Naive B cell (primary cell): Measurements from ENCODE around the gene UBL3. TPM values are rescaled to one million over a fixed set of nuclear protein-coding genes. Genes with fewer than 3 reads are reported as not detected.

Experiments used
- ATAC-seq, 2 donors: fragments of 150-1000 bp; cut with Tn5 transposase; 2 replicates each; pipeline ENCODE4 v1.10.0; 2021; ENCODE audit warnings: low read depth in 2 of 2, mild to moderate bottlenecking in 2 of 2, moderate library complexity in 2 of 2
- DNase-seq: peaks from one replicate; pipeline ENCODE4 v3.0.0; 2022
- H3K27ac Mint-ChIP-seq, 6 donors: one replicate each; pipeline ENCODE4 v1.8.0; 2020 to 2022; ENCODE audit warnings: mild to moderate bottlenecking in 6 of 6, mixed read lengths in 6 of 6, moderate library complexity in 5 of 6, inconsistent platforms in 2 of 6
- H3K27me3 Mint-ChIP-seq, 3 donors: one replicate each; pipeline ENCODE4 v1.8.0; 2021 to 2022; ENCODE audit warnings: mixed read lengths in 3 of 3, mild to moderate bottlenecking in 1 of 3
- H3K36me3 Mint-ChIP-seq, 2 donors: one replicate each; pipeline ENCODE4 v1.8.0; 2020 to 2022; ENCODE audit warnings: mixed read lengths in 2 of 2, inconsistent platforms in 1 of 2, mild to moderate bottlenecking in 1 of 2
- H3K4me1 Mint-ChIP-seq, 3 donors: one replicate each; pipeline ENCODE4 v1.8.0; 2020 to 2022; ENCODE audit warnings: mixed read lengths in 3 of 3, inconsistent platforms in 1 of 3, mild to moderate bottlenecking in 1 of 3, moderate library complexity in 1 of 3
- H3K4me3 Mint-ChIP-seq, 8 donors: one replicate each; pipeline ENCODE4 v1.8.0; 2020 to 2022; ENCODE audit warnings: mild to moderate bottlenecking in 8 of 8, mixed read lengths in 8 of 8, moderate library complexity in 8 of 8, inconsistent platforms in 2 of 8
- H3K9me3 Mint-ChIP-seq, 7 donors: one replicate each; pipeline ENCODE4 v1.8.0; 2020 to 2022; ENCODE audit warnings: mixed read lengths in 7 of 7, mild to moderate bottlenecking in 5 of 7, inconsistent platforms in 2 of 7, moderate library complexity in 1 of 7
- polyA plus RNA-seq, 6 donors: library from polyadenylated mRNA; unstranded; fragments of 300-500 nt; fragmentation: Illumina TruSeq; gene quantifications; one replicate each; pipeline ENCODE4 v1.2.3, GENCODE V29; 2021; ENCODE audit warnings: low read depth in 6 of 6

UBL3 gene
- polyA plus RNA-seq, 6 donors from 2014 or later: 23.1 to 33.3 (median 30.5) TPM

GRCh38 chr13:29756506-29756905 is 93.9 kb downstream of the UBL3 start:
- peak overlapping the region in 4 of 6 donors; percentile 17 to 27 (median 21) for H3K27ac Mint-ChIP-seq
- peaks cover 10 to 17% (median 14%) of the 10 kb centered on the region in 3 donors for H3K4me1 Mint-ChIP-seq

GRCh38 chr13:29754473-29754806 is 96.0 kb downstream of the UBL3 start:
- ATAC-seq: no peak
- no peak overlapping the region for H3K4me3 Mint-ChIP-seq
- DNase-seq: no peak
- H3K27ac Mint-ChIP-seq: no peak overlapping the region
- peaks cover 0 to 10% (median 0%) of the 10 kb centered on the region in 3 donors for H3K27me3 Mint-ChIP-seq
- H3K36me3 Mint-ChIP-seq: no peaks in the 10 kb centered on the region
- H3K9me3 Mint-ChIP-seq: peaks cover 0 to 1% (median 0%) of the 10 kb centered on the region in 7 donors
- H3K4me1 Mint-ChIP-seq: peaks cover 9 to 12% (median 10%) of the 10 kb centered on the region in 3 donors

More at GRCh38 chr13:29756506-29756905, 93.9 kb downstream of the UBL3 start:
- Mint-ChIP-seq H3K36me3 (peaks cover 0 to 6% of the 10 kb centered on the region in 2 donors), H3K4me3 (no peak overlapping the region), H3K9me3 (peaks cover 0 to 11% (median 5%) of the 10 kb centered on the region in 7 donors), H3K27me3 (no peaks in the 10 kb centered on the region)
- DNase-seq (no peak), ATAC-seq (no peak)

- ATAC-seq (no peak), DNase-seq (no peak)
- peak overlapping the region in 1 of 6 donors; percentile 30 for H3K27ac Mint-ChIP-seq
- peaks cover 0 to 16% (median 2%) of the 10 kb centered on the region in 3 donors for H3K27me3 Mint-ChIP-seq
- H3K36me3 Mint-ChIP-seq: no peaks in the 10 kb centered on the region
- H3K9me3 Mint-ChIP-seq: no peaks in the 10 kb centered on the region
- H3K4me1 Mint-ChIP-seq: peaks cover 6 to 11% (median 9%) of the 10 kb centered on the region in 3 donors
- H3K4me3 Mint-ChIP-seq: peak overlapping the region in 1 of 8 donors; percentile 62
Measured at GRCh38 chr13:29753618-29754472, 96.6 kb downstream of the UBL3 start.

GRCh38 chr13:29752175-29752574 is 98.2 kb downstream of the UBL3 start:
- H3K27me3 Mint-ChIP-seq: peaks cover 0 to 16% (median 5%) of the 10 kb centered on the region in 3 donors
- H3K4me1 Mint-ChIP-seq: peaks cover 4 to 6% (median 4%) of the 10 kb centered on the region in 3 donors
- no peak overlapping the region for H3K4me3 Mint-ChIP-seq
- peak overlapping the region in 1 of 6 donors; percentile 47 for H3K27ac Mint-ChIP-seq
- H3K9me3 Mint-ChIP-seq: no peaks in the 10 kb centered on the region
- no peaks in the 10 kb centered on the region for H3K36me3 Mint-ChIP-seq
- ATAC-seq (no peak), DNase-seq (no peak)

- Mint-ChIP-seq H3K36me3 (no peaks in the 10 kb centered on the region), H3K9me3 (no peaks in the 10 kb centered on the region), H3K4me1 (peaks cover 4 to 6% (median 4%) of the 10 kb centered on the region in 3 donors), H3K4me3 (no peak overlapping the region), H3K27ac (no peak overlapping the region), H3K27me3 (peaks cover 0 to 25% (median 10%) of the 10 kb centered on the region in 3 donors)
- no peak for ATAC-seq
- no peak for DNase-seq
Measured at GRCh38 chr13:29750183-29750530, 100.3 kb downstream of the UBL3 start.

GRCh38 chr13:29749401-29750182 is 100.8 kb downstream of the UBL3 start:
- Mint-ChIP-seq H3K27me3 (peaks cover 0 to 29% (median 16%) of the 10 kb centered on the region in 3 donors), H3K4me3 (no peak overlapping the region), H3K9me3 (no peaks in the 10 kb centered on the region), H3K36me3 (no peaks in the 10 kb centered on the region), H3K4me1 (peaks cover 4 to 6% (median 4%) of the 10 kb centered on the region in 3 donors), H3K27ac (no peak overlapping the region)
- ATAC-seq (no peak), DNase-seq (no peak)

GRCh38 chr13:29748097-29748496 is 102.3 kb downstream of the UBL3 start:
- ATAC-seq: no peak
- no peaks in the 10 kb centered on the region for H3K9me3 Mint-ChIP-seq
- H3K27me3 Mint-ChIP-seq: peaks cover 5 to 29% (median 22%) of the 10 kb centered on the region in 3 donors
- H3K27ac Mint-ChIP-seq: no peak overlapping the region
- no peak overlapping the region for H3K4me3 Mint-ChIP-seq
- no peak for DNase-seq
- H3K36me3 Mint-ChIP-seq: no peaks in the 10 kb centered on the region
- H3K4me1 Mint-ChIP-seq: peaks cover 8 to 16% (median 13%) of the 10 kb centered on the region in 3 donors

GRCh38 chr13:29746148-29746677 is 104.2 kb downstream of the UBL3 start:
- H3K9me3 Mint-ChIP-seq: no peaks in the 10 kb centered on the region
- no peak for ATAC-seq
- H3K27me3 Mint-ChIP-seq: peaks cover 5 to 29% (median 22%) of the 10 kb centered on the region in 3 donors
- peaks cover 4 to 10% (median 10%) of the 10 kb centered on the region in 3 donors for H3K4me1 Mint-ChIP-seq
- DNase-seq: no peak
- H3K27ac Mint-ChIP-seq: no peak overlapping the region
- H3K4me3 Mint-ChIP-seq: no peak overlapping the region
- no peaks in the 10 kb centered on the region for H3K36me3 Mint-ChIP-seq

- H3K27me3 Mint-ChIP-seq: peaks cover 5 to 29% (median 22%) of the 10 kb centered on the region in 3 donors
- H3K4me1 Mint-ChIP-seq: peaks cover 4 to 10% (median 10%) of the 10 kb centered on the region in 3 donors
- ATAC-seq: no peak
- H3K9me3 Mint-ChIP-seq: no peaks in the 10 kb centered on the region
- no peak overlapping the region for H3K27ac Mint-ChIP-seq
- no peak overlapping the region for H3K4me3 Mint-ChIP-seq
- DNase-seq: no peak
- no peaks in the 10 kb centered on the region for H3K36me3 Mint-ChIP-seq
Measured at GRCh38 chr13:29745704-29746103, 104.7 kb downstream of the UBL3 start.

- no peaks in the 10 kb centered on the region for H3K36me3 Mint-ChIP-seq
- H3K27me3 Mint-ChIP-seq: peaks cover 5 to 17% (median 13%) of the 10 kb centered on the region in 3 donors
Measured at GRCh38 chr13:29743201-29743786, 107.1 kb downstream of the UBL3 start.

GRCh38 chr13:29740961-29741360 is 109.5 kb downstream of the UBL3 start:
- no peak overlapping the region for H3K27ac Mint-ChIP-seq
- H3K9me3 Mint-ChIP-seq: no peaks in the 10 kb centered on the region
- H3K36me3 Mint-ChIP-seq: no peaks in the 10 kb centered on the region
- DNase-seq (no peak), ATAC-seq (no peak)
- H3K4me1 Mint-ChIP-seq: peaks cover 4 to 10% (median 10%) of the 10 kb centered on the region in 3 donors
- H3K27me3 Mint-ChIP-seq: peaks cover 5 to 17% (median 13%) of the 10 kb centered on the region in 3 donors
- no peak overlapping the region for H3K4me3 Mint-ChIP-seq

More at GRCh38 chr13:29743201-29743786, 107.1 kb downstream of the UBL3 start:
- DNase-seq: no peak
- ATAC-seq: no peak
- Mint-ChIP-seq H3K4me3 (no peak overlapping the region), H3K27ac (no peak overlapping the region), H3K4me1 (peaks cover 4 to 10% (median 10%) of the 10 kb centered on the region in 3 donors), H3K9me3 (no peaks in the 10 kb centered on the region)

GRCh38 chr13:29737061-29737460 is 113.4 kb downstream of the UBL3 start:
- no peaks in the 10 kb centered on the region for H3K36me3 Mint-ChIP-seq
- H3K9me3 Mint-ChIP-seq: peaks cover 0 to under 1% (median 0%) of the 10 kb centered on the region in 7 donors
- no peaks in the 10 kb centered on the region for H3K4me1 Mint-ChIP-seq
- no peak overlapping the region for H3K4me3 Mint-ChIP-seq
- ATAC-seq (no peak), DNase-seq (no peak)
- peaks cover 13 to 17% (median 13%) of the 10 kb centered on the region in 3 donors for H3K27me3 Mint-ChIP-seq
- no peak overlapping the region for H3K27ac Mint-ChIP-seq

GRCh38 chr13:29733147-29733611 is 117.2 kb downstream of the UBL3 start:
- DNase-seq (no peak), ATAC-seq (no peak)
- H3K4me3 Mint-ChIP-seq: no peak overlapping the region
- no peak overlapping the region for H3K27ac Mint-ChIP-seq
- peaks cover 30 to 51% (median 46%) of the 10 kb centered on the region in 3 donors for H3K27me3 Mint-ChIP-seq
- peaks cover 0 to 6% (median 0%) of the 10 kb centered on the region in 7 donors for H3K9me3 Mint-ChIP-seq
- H3K36me3 Mint-ChIP-seq: no peaks in the 10 kb centered on the region
- H3K4me1 Mint-ChIP-seq: no peaks in the 10 kb centered on the region
